CD14-positive monocyte (primary cell): ENCODE results near the gene TRABD2B. TPM values are rescaled to one million over a fixed set of nuclear protein-coding genes. Genes with fewer than 3 reads are reported as not detected.

Experiments
- DNase-seq, 3 donors: peaks; one replicate each; pipeline ENCODE4 v3.0.0-alpha.2; 2011 to 2022
- H2AFZ ChIP-seq: 2 replicates; pipeline ENCODE4 v1.6.0; 2012; ENCODE audit warnings: mild to moderate bottlenecking, low read depth, low read length, inconsistent platforms; ENCODE audit not compliant: insufficient read depth, poor library complexity, severe bottlenecking
- H3K27ac ChIP-seq, 2 donors: 1 replicate in 1 of 2; 2 replicates in 1 of 2; pipeline ENCODE4 v1.5.1; 2012 to 2013; ENCODE audit warnings: low read length in 2 of 2, control low read depth in 1 of 2, inconsistent platforms in 1 of 2, low read depth in 1 of 2, mild to moderate bottlenecking in 1 of 2
- H3K27me3 ChIP-seq, 2 donors: one replicate each; pipeline versions ENCODE4 v1.6.0 to v1.6.1; 2011 to 2013; ENCODE audit warnings: low read length in 2 of 2; ENCODE audit not compliant: control insufficient read depth in 2 of 2, insufficient read depth in 2 of 2
- H3K36me3 ChIP-seq, 2 donors: replicated peaks in 1 of 2; 1 replicate in 1 of 2; 2 replicates in 1 of 2; pipeline versions ENCODE4 v1.5.1 to v1.6.1; 2012 to 2013; ENCODE audit warnings: low read length in 2 of 2, control low read depth in 1 of 2, inconsistent platforms in 1 of 2, mild to moderate bottlenecking in 1 of 2; ENCODE audit not compliant: insufficient read depth in 2 of 2, control insufficient read depth in 1 of 2
- H3K4me1 ChIP-seq, 2 donors: 1 replicate in 1 of 2; 2 replicates in 1 of 2; pipeline versions ENCODE4 v1.5.1 to v1.6.1; 2012 to 2013; ENCODE audit warnings: low read length in 2 of 2, control low read depth in 1 of 2, inconsistent platforms in 1 of 2, mild to moderate bottlenecking in 1 of 2, moderate library complexity in 1 of 2; ENCODE audit not compliant: insufficient read depth in 2 of 2, control insufficient read depth in 1 of 2
- H3K4me2 ChIP-seq: replicated peaks from 2 replicates; pipeline ENCODE3; 2012; ENCODE audit warnings: low read length, moderate library complexity, mild to moderate bottlenecking; ENCODE audit not compliant: poor library complexity, severe bottlenecking; ENCODE audit errors: extremely low read depth
- H3K4me3 ChIP-seq, 3 experiments: fragments of 200-600 bp in 1 of 3; sonication (generic) in 1 of 3; replicated peaks in 1 of 3; 1 replicate in 2 of 3; 2 replicates in 1 of 3; pipeline ENCODE4 v1.5.1; 2011 to 2013; ENCODE audit warnings: low read length in 3 of 3, mild to moderate bottlenecking in 3 of 3, control low read depth in 2 of 3, low read depth in 2 of 3, inconsistent platforms in 1 of 3, moderate library complexity in 1 of 3
- H3K79me2 ChIP-seq: 2 replicates; pipeline ENCODE4 v1.6.0; 2012; ENCODE audit warnings: mild to moderate bottlenecking, control low read depth, inconsistent platforms, low read length, moderate library complexity; ENCODE audit not compliant: insufficient read depth
- H3K9ac ChIP-seq: 2 replicates; pipeline ENCODE4 v1.6.0; 2017; ENCODE audit warnings: low read length, mild to moderate bottlenecking; ENCODE audit not compliant: insufficient read depth, poor library complexity, severe bottlenecking
- H3K9me3 ChIP-seq, 2 donors: replicated peaks in 1 of 2; 1 replicate in 1 of 2; 2 replicates in 1 of 2; pipeline versions ENCODE4 v1.5.1 to v1.6.1; 2012 to 2013; ENCODE audit warnings: low read length in 2 of 2, control low read depth in 1 of 2; ENCODE audit not compliant: control insufficient read depth in 1 of 2, insufficient read depth in 1 of 2
- H4K20me1 ChIP-seq: 2 replicates; pipeline ENCODE4 v1.6.0; 2012; ENCODE audit warnings: mild to moderate bottlenecking, low read length, control low read depth, moderate library complexity; ENCODE audit not compliant: insufficient read depth
- H3K27ac Mint-ChIP-seq, 7 donors: one replicate each; pipeline ENCODE4 v1.8.0; 2020; ENCODE audit warnings: mild to moderate bottlenecking in 7 of 7, mixed read lengths in 7 of 7, moderate library complexity in 6 of 7, inconsistent platforms in 2 of 7
- H3K27me3 Mint-ChIP-seq, 3 donors: one replicate each; pipeline ENCODE4 v1.8.0; 2021 to 2022; ENCODE audit warnings: low read depth in 3 of 3, mild to moderate bottlenecking in 3 of 3, mixed read lengths in 3 of 3, moderate library complexity in 3 of 3, inconsistent platforms in 1 of 3
- H3K36me3 Mint-ChIP-seq, 2 donors: one replicate each; pipeline ENCODE4 v1.8.0; 2020; ENCODE audit warnings: mixed read lengths in 2 of 2, inconsistent platforms in 1 of 2, mild to moderate bottlenecking in 1 of 2
- H3K4me1 Mint-ChIP-seq: one replicate; pipeline ENCODE4 v1.8.0; 2020; ENCODE audit warnings: mild to moderate bottlenecking, mixed read lengths
- H3K4me3 Mint-ChIP-seq, 2 donors: one replicate each; pipeline ENCODE4 v1.8.0; 2020; ENCODE audit warnings: mild to moderate bottlenecking in 2 of 2, mixed read lengths in 2 of 2, moderate library complexity in 1 of 2
- H3K9me3 Mint-ChIP-seq, 7 donors: one replicate each; pipeline ENCODE4 v1.8.0; 2020 to 2022; ENCODE audit warnings: mixed read lengths in 7 of 7, mild to moderate bottlenecking in 6 of 7, moderate library complexity in 6 of 7, inconsistent platforms in 2 of 7
- CTCF ChIP-seq: fragments of 200-600 bp; IDR thresholded peaks from one replicate; pipeline ENCODE4 v1.8.0; 2022; ENCODE audit warnings: antibody characterized with exemption, mild to moderate bottlenecking
- WGBS: methylation state at CpG from one replicate; pipeline ENCODE4 v1.1.5; 2013; ENCODE audit warnings: missing lambda C conversion rate; ENCODE audit not compliant: insufficient coverage; 5-methylcytosine and 5-hydroxymethylcytosine counted together
- intact Hi-C, 2 donors: fragments of 100-400 bp; cut with micrococcal nuclease; formaldehyde crosslinking; loops; one replicate each; pipeline versions ENCODE4 v1.15.0 to v1.15.1; 2023
- polyA plus RNA-seq, 3 donors: library from polyadenylated mRNA; depleted of rRNA in 1 of 3; unstranded in 2 of 3; stranded (reverse) in 1 of 3; fragments of 300-500 nt in 2 of 3; fragments of >200 nt in 1 of 3; fragmentation: Illumina TruSeq in 2 of 3; gene quantifications; 1 replicate in 2 of 3; 2 replicates in 1 of 3; pipeline ENCODE4 v1.2.3, GENCODE V29; 2012 to 2021

Gene TRABD2B
- polyA plus RNA-seq, 3 donors: not detected

- no peaks in the 10 kb centered on the region for H3K4me1 ChIP-seq
- no peak overlapping the region for H3K4me2 ChIP-seq
- no peak overlapping the region for H3K9ac ChIP-seq
- H3K27me3 Mint-ChIP-seq: peaks cover 5 to 12% (median 12%) of the 10 kb centered on the region in 3 donors
- H3K27ac Mint-ChIP-seq: no peak overlapping the region
- peaks cover 0 to 5% (median 0%) of the 10 kb centered on the region in 7 donors for H3K9me3 Mint-ChIP-seq
- H3K79me2 ChIP-seq: no peaks in the 10 kb centered on the region
- 74% methylated on average over 6 of the region's 12 CpGs for WGBS
- H4K20me1 ChIP-seq: no peaks in the 10 kb centered on the region
- intact Hi-C loops: no loop called here
- H3K4me3 Mint-ChIP-seq: no peak overlapping the region
- H2AFZ ChIP-seq: no peak overlapping the region
- no peaks in the 10 kb centered on the region for H3K36me3 Mint-ChIP-seq
- DNase-seq: no peak
- no peak overlapping the region for H3K4me3 ChIP-seq
- H3K27me3 ChIP-seq: no peaks in the 10 kb centered on the region
- H3K27ac ChIP-seq: no peak overlapping the region
- H3K4me1 Mint-ChIP-seq: no peaks in the 10 kb centered on the region
- H3K9me3 ChIP-seq: no peaks in the 10 kb centered on the region
- H3K36me3 ChIP-seq: no peaks in the 10 kb centered on the region
- no peak for TF ChIP-seq CTCF
Measured at GRCh38 chr1:48039088-48040054, 42.2 kb upstream of the TRABD2B start.

GRCh38 chr1:48038270-48038767 lies 41.1 kb upstream of the TRABD2B start:
- H2AFZ ChIP-seq: no peak overlapping the region
- H3K27ac Mint-ChIP-seq: no peak overlapping the region
- H3K27me3 Mint-ChIP-seq: peaks cover 5 to 12% (median 12%) of the 10 kb centered on the region in 3 donors
- WGBS: no CpG with 5 or more reads among the region's 2 CpGs
- no peaks in the 10 kb centered on the region for H3K36me3 Mint-ChIP-seq
- H3K4me1 ChIP-seq: no peaks in the 10 kb centered on the region
- no peak overlapping the region for H3K4me2 ChIP-seq
- TF ChIP-seq CTCF: no peak
- H3K4me1 Mint-ChIP-seq: no peaks in the 10 kb centered on the region
- no peaks in the 10 kb centered on the region for H3K27me3 ChIP-seq
- no peaks in the 10 kb centered on the region for H4K20me1 ChIP-seq
- no peaks in the 10 kb centered on the region for H3K36me3 ChIP-seq
- no peak for DNase-seq
- intact Hi-C loops: no loop called here
- H3K4me3 ChIP-seq: no peak overlapping the region
- H3K9me3 ChIP-seq: no peaks in the 10 kb centered on the region
- H3K4me3 Mint-ChIP-seq: no peak overlapping the region
- no peak overlapping the region for H3K27ac ChIP-seq
- H3K79me2 ChIP-seq: no peaks in the 10 kb centered on the region
- H3K9ac ChIP-seq: no peak overlapping the region
- peaks cover 0 to 5% (median 0%) of the 10 kb centered on the region in 7 donors for H3K9me3 Mint-ChIP-seq
